GM10847 (cell line): ENCODE data around the gene CLEC1B.

Experiments used
- POLR2A ChIP-seq: IDR thresholded peaks from 2 replicates; pipeline ENCODE4 v1.6.1; 2011; ENCODE audit not compliant: insufficient read length; ENCODE audit errors: extremely low read depth

Gene CLEC1B

DNA sequence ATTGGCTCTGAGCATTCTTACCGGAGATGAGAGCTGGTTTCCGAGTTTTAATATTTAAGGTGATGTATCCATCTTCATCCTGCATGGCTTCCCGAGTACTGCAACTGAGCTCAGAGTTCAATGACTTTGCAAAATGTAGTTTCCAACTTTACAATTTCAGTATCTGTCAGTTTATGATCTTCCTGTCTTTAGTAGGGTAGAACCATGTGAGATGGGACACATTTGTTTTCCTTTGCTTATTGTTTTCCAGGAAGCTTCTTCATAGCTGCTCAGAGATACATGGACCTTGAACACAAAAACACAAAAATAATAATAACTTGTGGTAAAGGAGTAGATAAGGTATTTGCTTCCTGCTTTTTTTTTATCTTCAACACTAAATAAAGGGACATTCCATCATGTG is at the start of gene CLEC1B:
Gene CLEC1B, minus strand, starts transcription at position 106 of the 400 bp plus-strand sequence. Its CDS starts 21 bp downstream, at position 85.
- TF ChIP-seq POLR2A = no peak

DNA sequence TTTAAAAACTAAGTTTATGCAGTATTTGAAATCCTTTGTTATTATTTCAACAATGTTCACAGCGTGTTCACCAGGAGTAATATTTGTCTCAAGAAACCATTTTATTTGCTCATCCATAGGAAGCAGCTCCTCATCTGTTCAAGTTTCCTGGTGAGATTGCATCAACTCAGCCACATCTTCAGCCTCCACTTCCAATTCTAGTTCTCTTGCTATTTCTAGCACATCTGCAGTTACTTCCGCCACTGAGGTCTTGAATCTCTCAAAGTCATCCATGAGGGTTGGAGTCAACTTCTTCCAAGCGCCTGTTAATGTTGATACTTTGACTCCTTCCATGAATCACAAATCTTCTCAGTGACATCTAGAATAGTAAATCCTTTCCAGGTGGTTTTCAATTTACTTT is 49.6 kb upstream of the CLEC1B start:
- no peak for TF ChIP-seq POLR2A

DNA sequence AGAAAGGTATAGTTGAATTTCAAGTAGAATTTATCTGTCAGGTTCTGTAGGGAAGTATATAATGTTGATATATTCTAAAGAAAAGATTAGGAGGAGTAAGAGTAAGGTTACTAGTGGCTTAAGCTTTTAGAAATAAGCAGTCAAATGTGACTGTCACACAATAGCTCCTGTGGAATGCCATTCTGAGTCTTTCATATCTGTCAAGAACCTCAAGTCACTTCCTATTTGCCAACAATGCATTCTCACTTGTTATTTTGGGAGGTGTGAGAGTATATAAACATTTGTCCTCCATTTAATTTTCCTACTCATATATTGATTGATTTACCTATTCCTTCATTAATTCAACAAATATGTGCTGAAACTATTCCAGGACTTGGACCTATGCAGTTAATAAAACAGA is 43.2 kb upstream of the CLEC1B start:
- no peak for TF ChIP-seq POLR2A

DNA sequence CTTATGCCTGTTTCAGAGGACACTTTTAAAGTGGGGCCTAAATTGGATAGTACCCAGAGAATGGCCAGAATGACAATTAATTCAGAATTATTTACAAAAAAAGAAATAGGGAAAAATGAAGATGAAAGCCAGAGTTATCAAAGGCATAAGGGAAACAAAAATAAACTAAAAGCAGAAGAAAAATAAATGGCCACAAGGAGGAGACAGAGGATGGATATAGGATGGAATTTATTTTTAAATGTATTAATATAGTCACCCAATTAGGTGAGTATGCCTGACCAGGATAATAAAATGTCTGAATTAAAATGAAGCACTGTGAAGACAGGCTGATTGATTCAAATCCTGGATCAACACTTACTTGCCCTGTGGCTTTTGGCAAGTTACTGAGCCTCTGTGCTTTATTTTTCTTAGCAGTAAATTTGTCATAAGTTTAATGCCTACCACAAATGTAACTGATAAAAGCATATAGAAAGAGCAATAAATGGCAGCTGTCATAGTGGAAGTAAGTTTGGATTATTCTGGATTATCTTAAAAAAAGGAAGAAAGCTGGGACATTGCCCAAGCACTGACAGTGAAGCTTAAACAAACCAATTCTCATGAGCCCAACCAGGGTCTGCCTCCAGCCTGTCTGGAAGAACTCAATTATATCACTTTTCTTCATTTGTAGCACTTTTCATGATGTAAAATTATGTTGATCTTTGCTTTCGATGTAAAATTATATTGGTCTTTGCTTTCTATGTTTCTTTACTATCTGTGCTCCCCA is 35.0 kb upstream of the CLEC1B start:
- TF ChIP-seq POLR2A = no peak

DNA sequence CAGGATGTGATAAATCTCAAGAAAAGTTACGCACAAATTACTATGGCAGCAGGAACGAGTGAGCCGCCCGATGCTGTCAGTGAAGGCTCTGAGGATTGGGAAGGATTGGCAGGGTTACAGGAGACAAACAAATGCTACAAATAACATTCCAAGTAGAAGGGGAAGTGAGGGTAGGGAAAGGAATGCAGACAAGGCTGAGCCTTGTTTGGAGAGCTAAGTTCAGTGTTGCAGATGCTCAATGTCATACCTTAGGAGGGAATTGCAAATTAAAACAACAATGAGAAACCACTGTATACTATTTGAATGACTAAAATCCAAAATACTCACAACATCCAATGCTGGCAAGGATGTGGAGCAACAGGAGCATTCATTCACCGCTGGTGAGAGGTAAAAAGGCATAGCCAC is 32.9 kb upstream of the CLEC1B start:
- no peak for TF ChIP-seq POLR2A

DNA sequence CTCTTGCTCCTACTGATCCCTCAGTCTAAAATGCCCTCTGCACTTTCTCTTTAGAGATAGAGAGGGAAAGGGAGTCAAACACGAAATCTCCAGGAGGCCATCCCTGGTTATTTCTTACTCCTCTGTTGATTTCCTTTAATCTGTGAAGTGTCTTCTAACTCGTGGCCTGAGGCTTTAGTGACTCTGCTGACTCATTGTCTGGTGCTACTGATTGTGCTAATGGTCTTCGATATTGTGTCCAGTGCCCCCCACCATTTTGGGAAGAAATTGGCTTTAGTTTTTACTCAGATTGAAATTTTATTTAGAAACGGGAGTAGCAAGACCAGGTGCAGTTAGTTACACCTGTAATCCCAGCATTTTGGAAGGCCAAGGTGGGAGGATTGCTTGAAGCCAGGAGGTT is 32.4 kb upstream of the CLEC1B start:
- TF ChIP-seq POLR2A = no peak

DNA sequence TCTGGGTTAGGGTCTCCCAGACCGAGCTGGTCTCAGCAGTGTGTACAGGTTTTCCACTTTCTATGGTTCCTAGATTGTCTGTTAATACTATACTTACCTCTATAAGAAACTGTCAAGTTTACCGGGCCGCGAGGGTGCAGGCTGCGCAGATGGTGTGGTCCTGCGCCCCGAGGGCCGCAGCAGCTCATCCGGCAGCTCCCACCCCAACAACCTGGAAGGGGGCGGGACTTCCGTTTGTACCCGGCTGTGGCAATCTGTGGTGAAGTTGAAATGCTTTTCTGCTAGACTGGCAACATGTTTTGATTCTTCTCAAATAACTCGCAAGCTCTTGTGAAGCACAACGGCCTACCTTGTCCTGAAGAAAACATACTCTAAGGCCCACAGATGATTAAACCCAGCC is 31.5 kb upstream of the CLEC1B start, which contains the start of gene CLEC9A:
Gene CLEC9A, plus strand, starts transcription at position 237 of the 400 bp plus-strand sequence. CDS start 22,006 bp downstream, outside the sequence.
- no peak for TF ChIP-seq POLR2A

DNA sequence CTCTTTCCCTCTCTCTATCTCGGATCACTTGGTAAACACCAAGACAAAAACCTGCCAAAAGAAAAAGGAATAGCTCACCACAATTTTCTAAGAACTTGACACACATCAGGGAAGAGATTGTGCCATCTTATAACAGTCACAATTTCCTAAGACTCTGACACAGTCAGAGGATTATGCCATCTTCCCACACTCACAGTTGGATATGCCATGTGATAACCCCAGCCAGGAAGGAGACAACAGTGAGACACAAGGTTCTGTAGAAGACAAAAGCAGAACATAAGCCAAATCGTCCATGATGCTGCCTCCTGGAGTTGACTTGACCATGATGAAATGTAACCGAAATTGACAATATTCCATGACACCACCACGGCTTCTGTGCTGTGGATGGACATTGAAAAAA is 28.8 kb upstream of the CLEC1B start:
- no peak for TF ChIP-seq POLR2A

DNA sequence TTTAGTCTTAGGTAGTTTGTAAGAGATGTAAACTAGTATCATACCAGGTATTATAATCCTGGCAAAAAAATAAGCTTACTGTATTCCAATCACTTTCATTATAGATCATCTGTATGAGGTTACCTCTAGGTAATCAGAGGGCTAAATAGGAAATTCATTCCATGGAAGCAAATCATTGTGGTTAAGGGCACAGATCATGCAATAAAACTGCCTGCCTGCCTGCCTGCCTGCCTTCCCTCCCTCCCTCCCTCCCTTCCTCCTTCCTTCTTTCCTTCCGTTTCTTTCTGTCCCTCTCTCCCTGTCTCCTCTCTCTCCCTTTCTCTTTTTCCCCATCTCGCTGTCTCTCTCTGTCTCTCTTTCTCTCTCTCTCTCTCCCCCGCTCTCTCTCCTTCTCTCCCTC is 28.4 kb upstream of the CLEC1B start:
- TF ChIP-seq POLR2A = no peak

DNA sequence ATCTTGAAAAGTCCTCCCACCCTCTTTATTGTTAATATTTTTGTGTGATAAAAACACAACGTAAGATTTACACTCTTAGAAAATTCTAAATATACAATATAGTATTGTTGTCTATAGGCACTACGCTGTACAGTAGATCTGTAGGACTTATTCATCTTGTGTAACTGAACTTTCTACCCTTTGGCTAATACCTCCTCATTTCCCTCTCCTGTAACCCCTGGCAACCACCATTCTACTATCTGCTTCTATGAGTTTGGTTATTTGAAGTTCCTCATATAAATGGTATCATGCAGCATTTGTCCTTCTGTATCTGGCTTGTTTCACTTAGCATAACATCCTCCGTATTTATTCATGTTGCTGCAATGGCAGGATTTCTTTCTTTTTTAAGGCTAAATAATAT is 26.3 kb upstream of the CLEC1B start:
- no peak for TF ChIP-seq POLR2A

DNA sequence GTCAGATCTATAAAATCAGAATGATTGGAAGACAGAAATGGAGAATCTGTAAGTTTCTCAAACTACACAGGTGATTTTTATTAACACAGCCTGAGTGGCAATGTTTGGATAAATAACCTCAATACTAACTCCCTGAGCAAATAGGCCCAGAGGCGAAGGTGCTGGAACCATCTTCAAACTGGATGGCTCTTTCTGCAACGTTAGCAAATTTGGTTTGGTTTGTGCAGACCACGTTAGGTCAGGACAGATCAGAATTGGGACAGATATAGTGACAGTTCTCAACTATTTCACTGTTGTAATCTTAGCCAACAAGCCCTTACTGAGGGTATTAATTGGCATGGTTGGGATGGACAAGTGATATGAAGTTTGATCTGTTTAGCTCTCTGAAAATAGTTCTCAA is 22.4 kb upstream of the CLEC1B start:
- TF ChIP-seq POLR2A = no peak

DNA sequence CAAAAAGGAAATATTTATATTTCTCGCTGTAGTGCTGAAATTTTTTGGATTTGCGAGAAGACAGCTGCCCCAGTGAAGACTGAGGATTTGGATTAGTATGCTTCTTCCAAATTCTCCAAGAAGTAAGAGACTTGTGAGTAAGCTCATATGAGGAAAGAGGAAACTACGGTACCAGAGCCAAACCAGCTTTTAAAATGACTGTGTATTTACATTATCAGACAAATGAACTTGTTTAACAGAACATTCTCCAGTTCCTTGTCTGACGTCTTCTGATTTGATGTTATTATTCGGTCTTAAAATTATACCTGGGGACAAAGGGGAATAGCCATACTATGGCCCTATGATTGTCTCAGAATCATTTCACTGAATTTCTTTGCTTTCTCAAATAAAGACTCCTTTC is 19.5 kb upstream of the CLEC1B start:
- TF ChIP-seq POLR2A = no peak

DNA sequence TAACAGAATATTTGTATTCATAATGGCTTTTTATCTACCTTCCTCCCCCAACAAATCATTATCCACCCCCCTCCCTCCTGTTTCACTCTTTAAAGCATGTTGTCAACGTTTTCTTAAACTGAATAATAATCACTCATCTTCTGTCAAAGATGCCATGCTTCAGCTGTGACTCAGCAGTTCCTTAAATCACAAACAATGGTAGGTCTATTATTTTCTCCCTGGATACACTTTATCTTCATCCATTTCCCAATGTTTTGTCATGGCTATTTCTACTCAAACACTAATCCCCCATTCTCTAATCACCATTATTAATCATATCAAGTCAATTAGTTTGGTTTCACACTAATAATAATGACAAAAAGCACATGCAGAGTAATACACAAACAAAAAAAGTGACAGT is 18.0 kb upstream of the CLEC1B start:
- no peak for TF ChIP-seq POLR2A

DNA sequence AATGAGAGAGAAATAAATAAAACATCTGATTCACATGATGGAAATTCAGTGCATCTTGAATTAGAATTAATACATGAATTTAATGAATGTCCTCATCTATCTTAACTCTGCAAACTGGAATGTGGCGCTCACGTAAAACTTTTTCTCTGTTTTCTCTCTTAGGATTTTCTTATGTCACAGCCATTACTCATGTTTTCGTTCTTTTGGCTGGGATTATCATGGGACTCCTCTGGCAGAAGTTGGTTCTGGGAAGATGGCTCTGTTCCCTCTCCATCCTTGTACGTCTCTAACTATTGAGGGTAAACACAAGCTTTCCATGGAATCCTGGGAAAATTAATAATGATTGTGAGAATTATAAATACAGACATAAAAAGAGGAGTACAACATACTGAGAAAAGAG is 16.5 kb upstream of the CLEC1B start:
- TF ChIP-seq POLR2A = no peak

DNA sequence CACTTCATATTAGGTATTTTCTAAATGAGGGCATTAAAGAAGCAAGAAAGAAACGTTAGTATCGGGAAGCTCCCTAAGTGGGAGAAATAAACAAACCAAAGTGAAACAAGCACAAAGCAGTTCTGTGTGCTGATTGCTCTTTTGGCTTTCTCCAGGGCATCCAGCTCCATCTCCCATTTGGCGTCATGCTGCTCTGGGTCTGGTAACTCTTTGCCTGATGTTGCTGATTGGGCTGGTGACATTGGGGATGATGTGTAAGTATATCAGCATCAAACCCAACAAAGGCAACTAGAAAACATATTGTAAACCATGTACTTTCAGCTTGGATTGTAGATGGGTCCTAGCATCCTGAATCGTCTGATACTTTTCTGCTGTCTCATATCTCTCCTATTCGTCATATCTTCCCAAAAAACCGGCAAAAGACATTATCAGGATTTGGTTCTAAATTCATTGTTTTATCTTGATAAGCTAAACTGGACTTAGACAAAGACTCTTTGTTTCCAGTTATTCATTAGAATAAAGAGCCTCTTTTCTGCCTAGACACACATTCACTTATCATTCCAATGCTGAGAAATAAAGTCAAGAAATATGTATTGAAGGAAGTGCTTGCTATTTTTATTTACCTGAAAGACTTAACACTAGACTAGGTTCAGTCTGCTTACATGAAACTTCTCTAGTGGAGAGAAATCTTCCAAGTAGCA is 13.9 kb upstream of the CLEC1B start:
- no peak for TF ChIP-seq POLR2A

DNA sequence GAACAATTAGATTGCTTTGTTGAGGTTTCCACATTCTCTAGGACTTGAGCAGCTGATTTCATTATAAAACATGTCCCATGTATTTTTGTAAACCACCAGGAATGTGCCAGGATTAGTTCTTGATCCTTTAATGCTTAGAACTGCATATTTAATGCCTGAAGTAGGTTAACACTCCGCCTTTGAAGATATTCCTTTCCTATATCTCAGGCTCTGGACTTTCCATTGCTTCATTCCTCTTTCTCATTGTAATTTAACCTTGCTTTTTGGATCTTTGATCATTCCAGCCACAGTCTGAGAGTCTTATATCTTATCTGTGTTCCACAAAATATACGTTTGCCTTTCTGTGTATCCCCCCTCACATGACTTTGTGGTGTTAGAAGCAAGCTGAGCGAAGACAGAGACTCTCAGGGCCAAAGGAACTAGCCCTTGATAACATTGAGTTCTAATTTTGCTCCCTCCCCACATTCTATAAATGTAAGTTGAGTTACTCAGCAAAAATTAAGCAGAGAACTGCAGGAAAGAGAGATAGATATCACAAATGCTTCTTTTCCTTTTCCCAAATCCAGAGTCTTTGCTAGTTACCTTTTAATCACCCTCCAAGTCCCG is 2.4 kb upstream of the CLEC1B start:
- TF ChIP-seq POLR2A = no peak
